Motor neuron (in vitro differentiated cells): ENCODE results near the gene DOLK. TPM values are rescaled to one million over a fixed set of nuclear protein-coding genes. Genes with fewer than 3 reads are reported as not detected.
A peak's percentile ranks its signal among the peaks of the same experiment; 100 is the strongest.

Experiments used
- ATAC-seq, 8 experiments: fragments of 200-7000 bp; cut with Tn5 transposase; replicated peaks in 6 of 8; 2 replicates each; pipeline ENCODE4 v1.8.0; 2021; ENCODE audit warnings: mild to moderate bottlenecking in 8 of 8, moderate library complexity in 8 of 8
- H3K27ac ChIP-seq, 2 donors: fragments of 250-450 bp; sonication (Bioruptor Pico); 2 replicates each; pipeline ENCODE4 v1.9.0; 2021; ENCODE audit warnings: antibody characterized with exemption in 2 of 2, mild to moderate bottlenecking in 2 of 2, moderate library complexity in 1 of 2
- H3K4me1 ChIP-seq, 2 donors: fragments of 250-450 bp; sonication (Bioruptor Pico); replicated peaks in 1 of 2; 2 replicates each; pipeline ENCODE4 v1.6.1; 2021; ENCODE audit warnings: antibody characterized with exemption in 2 of 2, mild to moderate bottlenecking in 2 of 2, moderate library complexity in 1 of 2
- H3K4me3 ChIP-seq, 5 donors: fragments of 250-450 bp; sonication (Bioruptor Pico); 2 replicates each; pipeline ENCODE4 v1.9.0; 2021; ENCODE audit warnings: antibody characterized with exemption in 5 of 5, mild to moderate bottlenecking in 5 of 5, moderate library complexity in 4 of 5
- WGBS, 10 experiments: fragments of 450-650 bp; shearing (Covaris generic); methylation state at CpG; one replicate each; pipeline ENCODE4 v1.0.0; 2022; 5-methylcytosine and 5-hydroxymethylcytosine counted together
- in situ Hi-C, 9 experiments: fragments of 400-800 bp; cut with MboI; loops; one replicate each; pipeline ENCODE4 v1.15.0; 2021; ENCODE audit warnings: low sequenced_read_pairs in 9 of 9, low pct_unique_long_range_greater_than_20kb in 2 of 9; ENCODE audit not compliant: unreplicated experiment in 9 of 9
- total RNA-seq, 8 experiments: library from RNA; unstranded; fragments of 300-600 nt; gene quantifications; 2 replicates each; pipeline versions ENCODE4 v1.2.3 to v1.2.4, GENCODE V29; 2022

Gene DOLK
- total RNA-seq, 8 experiments from 2014 or later, result 7.5 to 27.9 (median 16.3) TPM

DNA sequence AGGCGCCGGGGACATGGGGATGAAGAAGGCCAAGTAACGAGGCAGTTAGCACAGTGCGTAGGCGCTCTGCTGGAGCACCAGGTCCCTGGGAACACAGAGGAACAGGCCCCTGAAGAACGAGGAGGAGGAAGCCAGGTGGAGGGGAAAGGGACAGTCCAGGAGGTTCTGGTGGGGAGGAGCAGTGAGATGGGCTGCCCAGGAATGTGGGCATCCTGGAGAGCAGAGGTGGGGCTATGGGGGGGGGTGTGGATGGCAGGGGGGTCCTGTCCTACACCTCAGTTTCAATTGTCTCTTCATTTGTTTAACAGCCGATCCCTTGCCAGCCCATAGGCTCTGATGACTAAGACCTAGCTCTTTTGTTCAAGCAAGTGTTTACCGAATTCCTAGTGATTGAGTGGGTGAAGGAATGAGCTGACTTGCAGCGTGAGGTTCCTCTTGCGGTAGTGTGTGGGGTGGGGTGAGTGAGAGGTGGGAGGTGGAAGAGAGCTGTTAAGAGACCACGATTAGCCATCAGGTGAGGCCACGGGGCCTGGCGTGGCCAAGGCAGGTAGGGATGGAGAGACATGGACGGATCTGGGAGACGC lies 35.0 kb downstream of the DOLK start:
- Histone ChIP-seq H3K27ac (no peak overlapping the region), H3K4me1 (peaks cover 0 to 10% of the 10 kb centered on the region in 2 donors), H3K4me3 (no peak overlapping the region)
- WGBS, 10 experiments, result 40 to 100% (median 80%) methylated on average over 2 to 6 of the region's 15 CpGs; no CpG with 5 or more reads in 5 of the 10 experiments
- in situ Hi-C loops, result no loop called here
- peak in 3 of 8 experiments; percentile 22 to 67 (median 39) for ATAC-seq

DNA sequence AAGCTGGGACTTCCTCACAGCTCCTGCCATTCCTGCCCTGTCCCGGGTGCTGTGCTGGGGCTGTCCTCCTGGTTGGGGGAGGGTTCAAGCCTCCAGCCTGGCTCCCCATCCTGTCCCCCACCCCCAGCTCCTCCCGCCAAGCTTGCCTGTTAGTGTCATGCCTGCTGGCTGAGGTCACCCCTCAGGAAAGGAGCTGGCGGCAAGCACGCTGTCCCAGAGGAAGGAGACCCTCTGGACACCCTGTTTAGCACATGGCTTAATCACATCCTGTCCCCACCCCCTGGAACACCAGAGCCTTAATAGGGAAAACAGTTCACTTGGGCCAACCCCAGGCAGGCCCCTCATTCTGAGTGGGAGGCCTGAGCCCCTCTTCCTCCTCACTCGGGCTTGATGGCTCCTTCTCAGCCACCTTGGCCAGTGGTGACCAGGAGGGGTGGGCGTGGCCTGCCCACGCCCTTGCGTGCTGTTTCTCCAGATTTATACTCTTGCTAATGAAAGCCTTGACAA lies 35.8 kb downstream of the DOLK start:
- 0 to 100% (median 56%) methylated on average over 1 to 6 of the region's 8 CpGs; no CpG with 5 or more reads in 4 of the 10 experiments for WGBS, 10 experiments
- ATAC-seq, result peak; percentile 45 to 85 (median 72)
- in situ Hi-C loops, result no loop called here
- H3K4me3 ChIP-seq, result no peak overlapping the region
- no peak overlapping the region for H3K27ac ChIP-seq
- H3K4me1 ChIP-seq, result peaks cover 0 to 10% of the 10 kb centered on the region in 2 donors

DNA sequence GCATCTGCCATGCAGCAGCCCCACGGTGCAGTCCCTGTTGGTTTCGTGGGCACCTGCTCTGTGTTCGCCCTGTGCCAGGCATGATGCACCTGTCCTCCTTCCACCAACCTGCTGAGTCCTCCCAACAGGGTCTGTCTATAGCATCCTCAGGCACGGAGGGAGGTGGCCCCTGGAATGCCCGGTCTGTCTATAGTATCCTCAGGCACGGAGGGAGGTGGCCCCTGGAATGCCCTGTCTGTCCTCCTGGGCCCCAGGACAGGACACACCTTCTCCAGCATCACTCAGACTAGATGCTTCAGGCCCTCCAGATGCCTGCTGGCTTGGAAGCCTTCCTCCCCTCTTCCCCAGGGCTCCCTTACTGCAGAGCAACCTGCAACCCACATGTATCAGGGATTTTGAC lies 36.5 kb downstream of the DOLK start:
- no peak overlapping the region for H3K27ac ChIP-seq

DNA sequence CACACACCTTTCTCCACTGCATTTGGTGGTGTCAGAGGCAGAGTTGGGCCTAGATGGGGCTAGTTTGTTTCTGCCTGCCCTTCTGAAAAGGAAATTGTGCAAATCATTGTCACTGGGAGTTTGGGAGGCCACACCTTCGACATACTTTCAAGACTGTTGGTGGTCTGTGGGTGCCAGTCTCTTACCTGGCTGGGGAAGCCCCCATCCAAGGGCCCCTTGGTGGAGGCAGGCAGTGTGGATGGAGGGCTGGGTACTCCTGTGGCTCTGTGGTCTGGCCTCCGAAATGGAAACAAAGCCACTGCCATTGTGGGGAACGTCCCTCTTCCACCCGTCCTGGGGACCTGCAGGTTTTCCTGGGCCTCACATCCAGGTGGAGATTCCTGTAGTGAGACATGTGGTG lies 37.5 kb downstream of the DOLK start:
- in situ Hi-C loops, result no loop called here
- Histone ChIP-seq H3K4me1 (peaks cover 0 to 10% of the 10 kb centered on the region in 2 donors), H3K4me3 (no peak overlapping the region), H3K27ac (no peak overlapping the region)
- no peak for ATAC-seq
- 90 to 100% methylated on average over 1 to 2 of the region's 4 CpGs; no CpG with 5 or more reads in 8 of the 10 experiments for WGBS, 10 experiments

More for the DNA sequence above, 36.5 kb downstream of the DOLK start:
- no peak for ATAC-seq
- in situ Hi-C loops, result no loop called here
- Histone ChIP-seq H3K4me3 (no peak overlapping the region), H3K4me1 (peaks cover 0 to 10% of the 10 kb centered on the region in 2 donors)
- WGBS, 10 experiments, result 40 to 100% (median 90%) methylated on average over 1 to 3 of the region's 6 CpGs; no CpG with 5 or more reads in 3 of the 10 experiments

DNA sequence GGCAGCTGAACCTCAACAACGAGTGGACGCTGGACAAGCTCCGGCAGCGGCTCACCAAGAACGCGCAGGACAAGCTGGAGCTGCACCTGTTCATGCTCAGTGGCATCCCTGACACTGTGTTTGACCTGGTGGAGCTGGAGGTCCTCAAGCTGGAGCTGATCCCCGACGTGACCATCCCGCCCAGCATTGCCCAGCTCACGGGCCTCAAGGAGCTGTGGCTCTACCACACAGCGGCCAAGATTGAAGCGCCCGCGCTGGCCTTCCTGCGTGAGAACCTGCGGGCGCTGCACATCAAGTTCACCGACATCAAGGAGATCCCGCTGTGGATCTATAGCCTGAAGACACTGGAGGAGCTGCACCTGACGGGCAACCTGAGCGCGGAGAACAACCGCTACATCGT lies 39.0 kb downstream of the DOLK start:
- no peak for ATAC-seq
- Histone ChIP-seq H3K4me3 (no peak overlapping the region), H3K4me1 (peaks cover 0 to 10% of the 10 kb centered on the region in 2 donors), H3K27ac (no peak overlapping the region)
- in situ Hi-C loops, result no loop called here
- 92 to 100% (median 97%) methylated on average over 1 to 12 of the region's 24 CpGs; no CpG with 5 or more reads in 5 of the 10 experiments for WGBS, 10 experiments

DNA sequence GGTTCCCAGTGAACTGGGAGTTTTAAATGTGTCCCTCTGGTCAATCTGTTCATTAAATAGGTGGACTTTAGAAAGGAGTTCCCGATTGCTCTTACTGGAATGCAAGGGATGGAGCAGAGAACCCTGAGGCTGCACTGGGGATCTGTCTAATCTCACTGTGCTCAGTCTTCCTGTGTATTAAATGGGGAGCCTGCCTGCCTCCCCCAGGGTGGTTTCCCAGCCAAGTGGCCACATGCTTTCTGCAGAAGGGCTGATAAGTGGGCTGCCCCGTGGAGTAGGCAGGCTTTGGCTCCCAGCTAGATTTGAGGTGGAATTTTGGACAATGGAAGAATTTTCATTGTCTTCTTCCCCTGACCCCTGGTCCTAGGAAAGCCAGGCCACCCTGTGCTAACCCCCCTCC lies 40.7 kb downstream of the DOLK start:
- ATAC-seq, result no peak
- WGBS, 10 experiments, result 36 to 100% (median 100%) methylated on average over 1 to 2 of the region's 2 CpGs; no CpG with 5 or more reads in 6 of the 10 experiments
- peaks cover 0 to 6% of the 10 kb centered on the region in 2 donors for H3K4me1 ChIP-seq
- no peak overlapping the region for H3K4me3 ChIP-seq
- in situ Hi-C loops, result no loop called here
- H3K27ac ChIP-seq, result no peak overlapping the region

DNA sequence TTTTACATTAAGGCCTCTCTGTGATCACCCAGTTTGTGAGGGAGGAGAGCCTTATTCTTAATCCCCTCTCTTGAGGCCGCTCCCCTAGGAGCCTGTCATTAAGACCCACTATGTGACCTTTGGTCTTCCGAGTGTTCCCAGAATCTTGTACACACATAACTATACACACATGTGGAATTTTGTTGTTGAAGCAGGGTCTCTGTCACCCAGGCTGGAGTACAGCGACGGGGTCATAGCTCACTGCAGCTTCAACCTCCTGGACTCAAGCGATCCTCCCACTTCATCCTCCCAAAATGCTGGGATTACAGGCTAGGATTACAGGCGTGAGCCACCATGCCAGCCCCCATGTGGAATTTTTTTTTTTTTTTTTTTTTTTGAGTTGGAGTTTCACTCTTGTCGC lies 41.4 kb downstream of the DOLK start:
- Histone ChIP-seq H3K4me1 (no peaks in the 10 kb centered on the region), H3K4me3 (no peak overlapping the region), H3K27ac (no peak overlapping the region)
- ATAC-seq, result no peak
- 70 to 100% (median 88%) methylated on average over 1 to 5 of the region's 7 CpGs; no CpG with 5 or more reads in 2 of the 10 experiments for WGBS, 10 experiments
- in situ Hi-C loops, result no loop called here

DNA sequence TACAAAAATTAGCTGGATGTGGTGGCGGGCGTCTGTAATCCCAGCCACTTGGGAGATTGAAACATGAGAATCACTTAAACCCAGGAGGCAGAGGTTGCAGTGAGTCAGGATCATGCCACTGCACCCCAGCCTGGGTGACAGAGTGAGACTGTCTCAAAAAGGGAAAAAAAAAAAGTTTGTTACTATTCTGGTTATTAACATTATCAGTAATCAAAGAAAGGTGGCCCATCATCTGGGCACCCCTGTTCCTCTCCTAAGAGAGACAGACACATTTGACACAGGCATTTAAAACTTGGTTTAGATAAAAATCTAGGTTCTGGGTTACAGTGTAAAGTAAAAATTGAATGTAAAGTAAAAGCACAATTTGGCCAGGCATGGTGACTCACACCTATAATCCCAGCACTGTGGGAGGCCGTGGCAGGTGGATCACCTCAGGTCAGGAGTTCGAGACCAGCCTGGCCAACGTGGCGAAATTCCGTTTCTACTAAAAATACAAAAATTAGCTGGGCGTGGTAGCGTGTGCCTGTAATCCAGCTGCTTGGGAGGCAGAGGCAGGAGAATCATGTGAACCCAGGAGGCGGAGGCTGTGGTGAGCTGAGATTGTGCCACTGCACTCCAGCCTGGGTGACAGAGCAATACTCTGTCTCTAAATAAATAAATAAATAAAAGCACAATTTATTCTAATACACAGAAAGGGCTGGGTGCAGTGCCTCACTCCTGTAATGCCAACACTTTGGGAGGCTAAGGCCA lies 43.4 kb downstream of the DOLK start:
- Histone ChIP-seq H3K4me1 (no peaks in the 10 kb centered on the region), H3K27ac (no peak overlapping the region), H3K4me3 (no peak overlapping the region)
- peak in 1 of 8 experiments; percentile 9 for ATAC-seq
- 43 to 100% (median 94%) methylated on average over 1 to 8 of the region's 10 CpGs; no CpG with 5 or more reads in 1 of the 10 experiments for WGBS, 10 experiments
- in situ Hi-C loops, result no loop called here

DNA sequence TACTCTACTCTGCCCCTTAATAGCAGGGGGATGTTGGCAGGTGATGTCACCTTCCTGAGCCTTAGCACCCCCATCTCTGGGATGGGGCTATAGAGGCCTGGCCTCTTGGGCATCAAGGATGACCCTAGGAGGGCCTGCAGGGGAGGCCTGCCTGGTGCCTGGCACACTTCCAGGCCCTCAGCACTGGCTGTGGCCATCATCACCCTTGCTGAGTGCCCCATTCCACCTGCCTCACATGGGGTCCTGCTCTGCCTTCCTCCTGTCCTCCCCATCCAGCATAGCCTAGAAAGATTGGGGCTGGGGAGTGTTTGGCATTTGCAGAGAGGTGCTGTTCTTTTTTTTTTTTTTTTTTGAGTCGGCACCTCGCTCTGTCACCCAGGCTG lies 44.3 kb downstream of the DOLK start:
- no CpG with 5 or more reads among the region's 2 CpGs for whole genome bisulfite sequencing, 10 experiments
- in situ Hi-C loops, result no loop called here
- H3K4me3 ChIP-seq, result no peak overlapping the region
- H3K4me1 ChIP-seq, result no peaks in the 10 kb centered on the region
- no peak for ATAC-seq
- H3K27ac ChIP-seq, result no peak overlapping the region

DNA sequence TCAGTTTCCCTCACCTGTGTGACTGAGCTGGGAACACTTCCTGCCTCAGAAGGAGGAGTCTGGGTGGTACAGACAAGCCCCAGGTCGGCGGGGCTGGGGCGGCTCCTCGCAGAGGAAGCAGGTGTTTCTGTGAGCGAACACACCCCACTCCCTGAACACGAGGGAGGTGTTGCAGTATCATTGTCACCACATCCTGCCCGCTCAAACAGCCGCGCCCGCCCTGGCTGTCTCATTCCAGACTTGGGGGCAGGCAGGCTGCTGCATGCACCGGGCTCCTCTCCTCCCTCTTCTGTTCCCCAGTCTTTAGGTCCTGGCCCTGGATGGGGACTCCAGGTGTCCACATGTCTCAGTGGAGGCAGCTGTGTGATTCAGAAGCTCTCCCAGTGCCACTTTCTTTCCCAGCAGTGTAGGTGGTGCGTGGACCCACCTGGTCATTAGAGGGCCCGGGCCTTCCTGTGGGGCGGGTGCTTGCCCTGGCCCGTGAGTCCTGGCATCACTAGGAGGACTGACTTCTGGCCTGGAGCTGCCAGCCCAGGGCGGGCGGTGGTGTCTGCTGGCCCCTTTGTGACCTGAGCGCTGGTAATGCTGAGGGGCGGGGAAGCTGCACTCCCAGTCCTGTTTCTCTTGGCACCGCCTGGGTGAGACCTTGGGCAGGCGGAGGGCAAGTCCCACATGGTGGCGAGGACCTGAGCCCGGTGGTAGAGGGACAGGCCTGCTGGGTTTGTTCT lies 44.9 kb downstream of the DOLK start:
- Histone ChIP-seq H3K4me3 (no peak overlapping the region), H3K27ac (no peak overlapping the region), H3K4me1 (no peaks in the 10 kb centered on the region)
- in situ Hi-C loops, result no loop called here
- WGBS, 10 experiments, result 30 to 100% (median 65%) methylated on average over 1 to 7 of the region's 23 CpGs; no CpG with 5 or more reads in 4 of the 10 experiments
- ATAC-seq, result peak in 1 of 8 experiments; percentile 13

DNA sequence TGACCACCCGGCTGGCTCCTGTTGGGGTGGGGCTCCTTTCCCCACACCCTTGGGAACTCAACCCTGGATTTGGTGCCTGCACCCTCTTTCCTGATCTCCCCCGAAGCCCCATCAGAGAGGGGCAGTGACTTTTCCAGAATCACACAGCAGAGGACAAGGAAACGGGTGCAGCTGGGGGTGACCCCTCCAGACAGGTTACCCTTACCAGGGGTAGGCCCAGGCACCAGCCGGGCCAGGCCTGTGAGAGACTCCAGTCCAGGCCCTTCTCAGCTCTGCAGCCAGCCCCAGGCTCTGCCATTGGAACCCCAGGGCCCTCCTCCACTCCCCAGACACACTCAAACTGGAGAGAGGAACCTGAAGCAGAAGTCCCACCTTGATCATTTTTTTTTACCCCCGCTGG lies 45.6 kb downstream of the DOLK start:
- Histone ChIP-seq H3K4me3 (no peak overlapping the region), H3K27ac (no peak overlapping the region), H3K4me1 (no peaks in the 10 kb centered on the region)
- in situ Hi-C loops, result no loop called here
- ATAC-seq, result no peak
- WGBS, 10 experiments, result 70 to 90% methylated on average over 2 of the region's 5 CpGs; no CpG with 5 or more reads in 8 of the 10 experiments

DNA sequence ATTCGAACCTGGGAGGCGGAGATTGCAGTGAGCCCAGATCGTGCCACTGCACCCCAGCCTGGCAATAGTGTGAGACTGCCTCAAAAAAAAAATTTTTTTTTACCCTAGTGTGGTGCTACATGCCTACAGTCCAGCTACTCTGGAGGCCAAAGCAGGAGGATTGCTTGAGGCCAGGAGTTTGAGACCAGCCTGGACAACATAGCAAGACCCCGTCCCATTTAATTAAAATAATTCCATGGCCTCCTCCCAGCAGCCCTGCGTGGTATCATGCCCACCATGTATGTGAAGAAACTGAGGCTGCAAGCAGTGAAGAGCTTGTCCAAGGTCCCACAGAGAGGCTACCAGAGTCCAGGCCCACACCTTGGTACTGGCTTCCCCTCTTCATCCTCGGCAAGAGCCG lies 46.0 kb downstream of the DOLK start:
- no peak overlapping the region for H3K27ac ChIP-seq
- 80 to 100% (median 100%) methylated on average over 1 to 4 of the region's 7 CpGs; no CpG with 5 or more reads in 2 of the 10 experiments for WGBS, 10 experiments
- in situ Hi-C loops, result no loop called here
- ATAC-seq, result no peak
- H3K4me1 ChIP-seq, result no peaks in the 10 kb centered on the region
- no peak overlapping the region for H3K4me3 ChIP-seq
